ENCODE data around the gene CNNM2.

The CNNM2 gene

DNA sequence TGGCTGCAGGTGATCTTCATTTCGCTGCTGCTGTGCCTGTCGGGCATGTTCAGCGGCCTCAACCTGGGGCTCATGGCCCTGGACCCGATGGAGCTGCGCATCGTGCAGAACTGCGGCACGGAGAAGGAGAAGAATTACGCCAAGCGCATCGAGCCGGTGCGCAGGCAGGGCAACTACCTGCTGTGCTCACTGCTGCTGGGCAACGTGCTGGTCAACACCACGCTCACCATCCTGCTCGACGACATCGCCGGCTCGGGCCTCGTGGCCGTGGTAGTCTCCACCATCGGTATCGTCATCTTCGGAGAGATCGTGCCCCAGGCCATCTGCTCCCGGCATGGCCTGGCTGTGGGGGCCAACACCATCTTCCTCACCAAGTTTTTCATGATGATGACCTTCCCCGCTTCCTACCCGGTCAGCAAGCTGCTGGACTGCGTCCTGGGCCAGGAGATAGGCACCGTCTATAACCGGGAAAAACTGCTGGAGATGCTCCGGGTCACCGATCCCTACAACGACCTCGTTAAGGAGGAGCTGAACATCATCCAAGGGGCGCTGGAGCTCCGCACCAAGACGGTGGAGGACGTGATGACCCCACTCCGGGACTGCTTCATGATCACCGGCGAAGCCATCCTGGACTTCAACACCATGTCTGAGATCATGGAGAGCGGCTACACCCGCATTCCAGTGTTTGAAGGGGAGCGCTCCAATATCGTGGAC lies 1.3 kb downstream of the CNNM2 start:
- no peak for TF ChIP-seq EZH2phosphoT487 (IDR thresholded peaks at IDR 0.05; ENCODE audit: borderline replicate concordance, low read length)
- Histone ChIP-seq H3K27ac (ENCODE audit: low read depth, low read length) (no peak overlapping the region), H4K20me1 (ENCODE audit: control insufficient read depth, insufficient read depth, low read depth, low read length) (no peaks in the 10 kb centered on the region), H3K9me3 (ENCODE audit: control insufficient read depth, insufficient read depth, low read length) (no peaks in the 10 kb centered on the region), H3K4me3 (ENCODE audit: low read length) (peak overlapping the region; percentile 88), H3K36me3 (ENCODE audit: control insufficient read depth, low read length) (no peaks in the 10 kb centered on the region), H3K27me3 (ENCODE audit: control insufficient read depth, low read length) (0 out of 2 replicates have a peak, but pooled peaks cover 4% of the 10 kb centered on the region), H3F3A (ENCODE audit: control insufficient read depth, insufficient read depth) (no peaks in the 10 kb centered on the region), H3K9me2 (replicated peaks; ENCODE audit: control insufficient read depth, low read length) (no peaks in the 10 kb centered on the region), H3K79me2 (ENCODE audit: control insufficient read depth, low read length) (no peaks in the 10 kb centered on the region), H3K4me1 (ENCODE audit: control insufficient read depth, low read length) (peaks cover 30% of the 10 kb centered on the region), H3K4me2 (ENCODE audit: low read length) (peak overlapping the region; percentile 83)

DNA sequence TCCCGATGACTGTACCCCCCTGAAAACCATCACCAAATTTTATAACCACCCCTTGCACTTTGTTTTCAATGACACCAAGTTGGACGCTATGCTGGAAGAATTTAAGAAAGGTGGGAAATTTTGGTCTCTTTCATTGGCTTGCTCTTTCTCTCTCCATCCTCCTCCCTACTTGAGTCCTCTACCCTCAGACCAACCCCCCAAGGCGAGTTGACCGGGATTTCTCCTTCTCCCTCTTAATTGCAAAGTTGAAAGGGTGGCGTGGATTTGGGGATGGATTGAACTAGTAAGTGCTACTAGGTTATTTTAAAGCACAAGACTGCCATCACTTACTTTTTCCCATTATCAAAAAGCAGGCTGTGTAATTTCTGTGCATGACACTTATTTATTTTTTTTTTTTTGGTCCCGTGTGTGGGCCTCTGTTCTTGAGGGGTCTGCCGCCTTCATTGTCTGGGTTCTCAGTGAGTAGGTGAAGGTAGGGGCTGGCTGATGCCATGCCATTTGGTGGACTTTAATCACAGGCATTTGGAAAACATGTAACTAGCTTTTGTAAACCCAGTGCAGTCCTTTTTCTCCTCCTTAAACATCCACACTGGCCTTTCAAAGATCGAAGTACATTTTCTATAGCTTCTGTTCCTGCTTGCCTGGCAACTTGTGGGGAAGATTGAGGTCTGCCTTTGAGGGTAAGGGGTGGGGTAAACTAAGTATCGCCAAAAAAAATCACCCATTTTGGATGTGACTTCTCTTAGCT lies 2.1 kb downstream of the CNNM2 start:
- peak overlapping the region; percentile 83 for H3K4me2 ChIP-seq (ENCODE audit: low read length)
- H3K4me3 ChIP-seq (ENCODE audit: low read length): 0 out of 2 replicates have a peak overlapping the region, but pooled peaks have one; percentile 11
- H3K27me3 ChIP-seq (ENCODE audit: control insufficient read depth, low read length): 0 out of 2 replicates have a peak, but pooled peaks cover 4% of the 10 kb centered on the region
- no peaks in the 10 kb centered on the region for H3K79me2 ChIP-seq (ENCODE audit: control insufficient read depth, low read length)
- no peaks in the 10 kb centered on the region for H3F3A ChIP-seq (ENCODE audit: control insufficient read depth, insufficient read depth)
- H3K9me2 ChIP-seq (replicated peaks; ENCODE audit: control insufficient read depth, low read length): no peaks in the 10 kb centered on the region
- H3K9me3 ChIP-seq (ENCODE audit: control insufficient read depth, insufficient read depth, low read length): no peaks in the 10 kb centered on the region
- H3K36me3 ChIP-seq (ENCODE audit: control insufficient read depth, low read length): no peaks in the 10 kb centered on the region
- no peaks in the 10 kb centered on the region for H4K20me1 ChIP-seq (ENCODE audit: control insufficient read depth, insufficient read depth, low read depth, low read length)
- H3K4me1 ChIP-seq (ENCODE audit: control insufficient read depth, low read length): peaks cover 30% of the 10 kb centered on the region
- TF ChIP-seq EZH2phosphoT487 (IDR thresholded peaks at IDR 0.05; ENCODE audit: borderline replicate concordance, low read length): no peak
- TF ChIP-seq, protein P1, sequence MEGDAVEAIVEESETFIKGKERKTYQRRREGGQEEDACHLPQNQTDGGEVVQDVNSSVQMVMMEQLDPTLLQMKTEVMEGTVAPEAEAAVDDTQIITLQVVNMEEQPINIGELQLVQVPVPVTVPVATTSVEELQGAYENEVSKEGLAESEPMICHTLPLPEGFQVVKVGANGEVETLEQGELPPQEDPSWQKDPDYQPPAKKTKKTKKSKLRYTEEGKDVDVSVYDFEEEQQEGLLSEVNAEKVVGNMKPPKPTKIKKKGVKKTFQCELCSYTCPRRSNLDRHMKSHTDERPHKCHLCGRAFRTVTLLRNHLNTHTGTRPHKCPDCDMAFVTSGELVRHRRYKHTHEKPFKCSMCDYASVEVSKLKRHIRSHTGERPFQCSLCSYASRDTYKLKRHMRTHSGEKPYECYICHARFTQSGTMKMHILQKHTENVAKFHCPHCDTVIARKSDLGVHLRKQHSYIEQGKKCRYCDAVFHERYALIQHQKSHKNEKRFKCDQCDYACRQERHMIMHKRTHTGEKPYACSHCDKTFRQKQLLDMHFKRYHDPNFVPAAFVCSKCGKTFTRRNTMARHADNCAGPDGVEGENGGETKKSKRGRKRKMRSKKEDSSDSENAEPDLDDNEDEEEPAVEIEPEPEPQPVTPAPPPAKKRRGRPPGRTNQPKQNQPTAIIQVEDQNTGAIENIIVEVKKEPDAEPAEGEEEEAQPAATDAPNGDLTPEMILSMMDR (IDR thresholded peaks at IDR 0.05; ENCODE audit: low read depth, low read length, poor library complexity, severe bottlenecking): no peak
- no peak overlapping the region for H3K27ac ChIP-seq (ENCODE audit: low read depth, low read length)

DNA sequence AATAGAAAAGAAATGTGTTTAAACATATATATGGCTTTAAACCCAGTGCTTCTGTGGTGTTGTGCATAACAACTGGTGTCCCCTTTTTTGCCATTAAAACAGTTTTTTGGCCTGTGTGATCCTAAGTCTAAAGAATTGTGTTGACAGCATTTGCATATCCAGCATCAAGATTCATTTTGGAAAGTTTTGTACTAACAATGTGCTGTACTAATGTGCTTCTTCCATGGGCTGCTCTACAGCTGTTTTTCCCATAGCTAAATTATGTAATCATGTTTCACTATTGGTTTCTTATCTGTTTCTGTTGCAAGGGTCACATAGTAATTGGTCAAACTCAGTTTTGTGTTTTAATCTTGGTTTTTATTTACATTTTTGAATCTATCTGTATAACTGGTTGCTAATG lies 5.5 kb downstream of the CNNM2 start:
- Histone ChIP-seq H3K4me2 (ENCODE audit: low read length) (no peak overlapping the region), H3K9me2 (replicated peaks; ENCODE audit: control insufficient read depth, low read length) (no peaks in the 10 kb centered on the region), H3K79me2 (ENCODE audit: control insufficient read depth, low read length) (no peaks in the 10 kb centered on the region), H3K27ac (ENCODE audit: low read depth, low read length) (no peak overlapping the region), H3F3A (ENCODE audit: control insufficient read depth, insufficient read depth) (no peaks in the 10 kb centered on the region), H3K36me3 (ENCODE audit: control insufficient read depth, low read length) (no peaks in the 10 kb centered on the region), H3K4me1 (ENCODE audit: control insufficient read depth, low read length) (peaks cover 26% of the 10 kb centered on the region), H4K20me1 (ENCODE audit: control insufficient read depth, insufficient read depth, low read depth, low read length) (no peaks in the 10 kb centered on the region), H3K27me3 (ENCODE audit: control insufficient read depth, low read length) (no peaks in the 10 kb centered on the region), H3K4me3 (ENCODE audit: low read length) (no peak overlapping the region), H3K9me3 (ENCODE audit: control insufficient read depth, insufficient read depth, low read length) (no peaks in the 10 kb centered on the region)
- TF ChIP-seq, protein P1 (IDR thresholded peaks at IDR 0.05; ENCODE audit: low read depth, low read length, poor library complexity, severe bottlenecking): no peak
- no peak for TF ChIP-seq EZH2phosphoT487 (IDR thresholded peaks at IDR 0.05; ENCODE audit: borderline replicate concordance, low read length)

DNA sequence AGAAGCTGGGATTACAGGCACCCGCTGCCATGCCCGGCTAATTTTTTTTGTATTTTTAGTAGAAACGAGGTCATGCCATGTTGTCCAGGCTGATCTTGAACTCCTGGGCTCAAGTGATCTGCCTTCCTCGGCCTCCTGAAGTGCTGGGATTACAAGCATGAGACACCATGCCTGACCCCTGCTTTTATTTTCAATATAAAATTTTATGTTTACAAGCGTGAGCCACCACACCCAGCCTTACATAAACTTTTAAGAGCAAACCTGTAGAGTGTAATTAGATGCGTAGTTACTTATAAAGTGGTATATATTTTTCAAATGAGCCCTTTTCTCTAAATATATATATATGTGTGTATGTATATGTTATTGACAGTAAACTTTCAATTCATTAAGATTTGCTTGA lies 8.7 kb downstream of the CNNM2 start:
- Histone ChIP-seq H3K4me2 (ENCODE audit: low read length) (no peak overlapping the region), H3K36me3 (ENCODE audit: control insufficient read depth, low read length) (no peaks in the 10 kb centered on the region), H3F3A (ENCODE audit: control insufficient read depth, insufficient read depth) (no peaks in the 10 kb centered on the region; the same call in 1 of the 2 replicates), H3K27me3 (ENCODE audit: control insufficient read depth, low read length) (no peaks in the 10 kb centered on the region), H3K9me3 (ENCODE audit: control insufficient read depth, insufficient read depth, low read length) (no peaks in the 10 kb centered on the region), H4K20me1 (ENCODE audit: control insufficient read depth, insufficient read depth, low read depth, low read length) (no peaks in the 10 kb centered on the region), H3K9me2 (replicated peaks; ENCODE audit: control insufficient read depth, low read length) (no peaks in the 10 kb centered on the region), H3K79me2 (ENCODE audit: control insufficient read depth, low read length) (no peaks in the 10 kb centered on the region), H3K4me1 (ENCODE audit: control insufficient read depth, low read length) (no peaks in the 10 kb centered on the region), H3K27ac (ENCODE audit: low read depth, low read length) (no peak overlapping the region), H3K4me3 (ENCODE audit: low read length) (no peak overlapping the region)
- no peak for TF ChIP-seq EZH2phosphoT487 (IDR thresholded peaks at IDR 0.05; ENCODE audit: borderline replicate concordance, low read length)
- TF ChIP-seq, protein P1 (IDR thresholded peaks at IDR 0.05; ENCODE audit: low read depth, low read length, poor library complexity, severe bottlenecking): no peak
